G401 (cell line): ENCODE data around the gene TMEM8B. TPM values are rescaled to one million over a fixed set of nuclear protein-coding genes. Genes with fewer than 3 reads are reported as not detected.

Source experiments
- DNase-seq: peaks from one replicate; pipeline ENCODE4 v3.0.0-alpha.2; 2015; ENCODE audit warnings: low spot score
- in situ Hi-C: cut with HindIII; loops from 2 replicates; pipeline ENCODE4 v1.10.0; 2016; ENCODE audit warnings: low sequenced_read_pairs, mixed read lengths
- total RNA-seq: library from RNA; depleted of rRNA; stranded (reverse); fragments of >200 nt; shearing (Covaris generic); gene quantifications from 2 replicates; pipeline ENCODE4 v1.2.3, GENCODE V29; 2014; rRNA removed

Gene TMEM8B, protein sequence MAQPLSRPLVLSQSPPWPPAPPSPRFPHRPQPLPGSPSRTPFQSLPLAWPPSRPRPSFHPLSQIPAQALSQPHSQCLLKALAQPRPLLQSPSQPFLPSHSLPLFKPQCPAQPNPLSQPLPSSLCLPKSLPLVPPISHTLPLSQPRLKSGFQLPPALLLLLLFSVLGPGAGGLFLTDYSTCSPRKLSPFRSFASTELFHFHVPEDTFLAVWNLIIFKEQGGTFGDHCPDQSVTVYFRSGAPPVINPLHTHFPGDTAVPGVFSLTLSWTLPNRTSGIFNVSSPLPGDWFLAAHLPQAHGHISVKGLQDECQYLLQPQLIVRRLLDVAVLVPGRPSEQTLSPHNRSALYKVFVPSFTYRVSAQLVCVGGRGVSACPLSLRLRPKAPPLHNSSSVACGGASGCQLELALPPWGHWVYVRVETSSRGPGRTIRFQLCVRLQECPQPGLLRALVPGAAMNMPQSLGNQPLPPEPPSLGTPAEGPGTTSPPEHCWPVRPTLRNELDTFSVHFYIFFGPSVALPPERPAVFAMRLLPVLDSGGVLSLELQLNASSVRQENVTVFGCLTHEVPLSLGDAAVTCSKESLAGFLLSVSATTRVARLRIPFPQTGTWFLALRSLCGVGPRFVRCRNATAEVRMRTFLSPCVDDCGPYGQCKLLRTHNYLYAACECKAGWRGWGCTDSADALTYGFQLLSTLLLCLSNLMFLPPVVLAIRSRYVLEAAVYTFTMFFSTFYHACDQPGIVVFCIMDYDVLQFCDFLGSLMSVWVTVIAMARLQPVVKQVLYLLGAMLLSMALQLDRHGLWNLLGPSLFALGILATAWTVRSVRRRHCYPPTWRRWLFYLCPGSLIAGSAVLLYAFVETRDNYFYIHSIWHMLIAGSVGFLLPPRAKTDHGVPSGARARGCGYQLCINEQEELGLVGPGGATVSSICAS
- total RNA-seq: 1.2 and 2.5 TPM in 2 replicates

DNA sequence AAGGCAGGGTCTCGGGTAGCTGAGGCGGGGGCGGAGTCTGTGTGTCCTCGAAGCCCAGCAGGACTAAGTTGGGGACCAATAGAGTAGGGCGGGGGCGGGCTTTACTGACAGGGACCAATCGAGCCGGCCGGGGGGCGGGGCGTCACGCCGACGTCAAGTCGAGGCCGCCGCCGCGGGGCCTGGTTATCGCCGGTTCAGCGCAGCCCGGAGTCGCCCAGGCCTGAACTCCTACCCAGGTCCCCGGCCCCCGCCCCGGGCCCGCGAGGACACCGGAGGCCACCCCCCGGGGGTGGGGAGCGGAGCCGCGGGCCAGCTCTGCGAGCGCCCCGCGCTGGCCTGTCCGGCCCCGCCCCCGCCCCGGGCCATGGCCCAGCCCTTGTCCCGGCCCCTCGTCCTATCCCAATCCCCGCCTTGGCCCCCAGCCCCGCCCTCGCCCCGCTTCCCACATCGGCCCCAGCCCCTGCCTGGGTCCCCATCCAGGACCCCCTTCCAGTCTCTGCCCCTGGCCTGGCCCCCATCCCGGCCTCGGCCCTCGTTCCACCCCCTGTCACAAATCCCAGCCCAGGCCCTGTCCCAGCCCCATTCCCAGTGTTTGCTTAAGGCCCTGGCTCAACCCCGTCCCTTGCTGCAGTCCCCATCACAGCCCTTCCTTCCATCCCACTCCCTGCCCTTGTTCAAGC lies at the start of gene TMEM8B:
TSS of gene TMEM8B (plus strand) at position 145 of the 680 bp plus-strand sequence. CDS start at position 365, 220 bp downstream.
- in situ Hi-C loops: no loop called here
- peak; percentile 97 for DNase-seq

DNA sequence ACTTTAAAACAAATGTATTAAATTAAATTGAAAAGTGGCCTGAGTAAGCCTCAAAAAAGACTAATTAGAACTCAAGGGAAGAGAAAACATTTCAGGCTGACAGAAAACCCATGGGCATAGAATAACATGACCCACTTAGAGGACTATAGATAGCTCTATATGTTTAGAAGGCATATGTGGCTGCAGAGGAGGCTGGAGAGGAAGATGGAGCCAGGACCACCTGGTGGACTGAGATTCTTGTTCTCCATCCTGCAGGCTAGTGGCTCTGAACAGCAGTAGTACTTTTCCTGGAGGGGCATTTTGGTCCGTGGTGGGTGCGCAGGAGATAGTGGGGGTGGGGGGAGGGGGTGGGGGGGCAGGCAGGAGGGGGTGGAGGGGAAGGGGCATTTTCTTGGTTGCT lies 48.0 kb upstream of the TMEM8B start:
- in situ Hi-C loops: no loop called here
- DNase-seq: no peak

DNA sequence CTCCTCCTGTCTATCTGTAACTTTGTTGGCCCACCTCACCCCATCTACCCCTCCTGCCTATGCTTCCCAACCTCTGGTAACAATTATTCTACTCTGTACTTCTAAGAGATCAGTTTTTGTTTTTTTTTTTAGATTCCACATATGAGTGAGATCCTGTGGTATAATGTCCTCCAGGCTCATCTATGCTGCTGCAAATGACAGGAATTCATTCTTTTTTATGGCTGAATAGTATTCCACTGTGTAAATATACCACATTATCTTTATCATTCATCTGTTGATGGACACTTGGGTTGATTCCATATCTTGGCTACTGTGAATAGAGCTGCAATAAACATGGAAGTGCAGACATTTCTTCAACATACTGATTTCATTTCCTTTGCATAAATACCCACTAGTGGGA lies 45.6 kb upstream of the TMEM8B start:
- in situ Hi-C loops: no loop called here

DNA sequence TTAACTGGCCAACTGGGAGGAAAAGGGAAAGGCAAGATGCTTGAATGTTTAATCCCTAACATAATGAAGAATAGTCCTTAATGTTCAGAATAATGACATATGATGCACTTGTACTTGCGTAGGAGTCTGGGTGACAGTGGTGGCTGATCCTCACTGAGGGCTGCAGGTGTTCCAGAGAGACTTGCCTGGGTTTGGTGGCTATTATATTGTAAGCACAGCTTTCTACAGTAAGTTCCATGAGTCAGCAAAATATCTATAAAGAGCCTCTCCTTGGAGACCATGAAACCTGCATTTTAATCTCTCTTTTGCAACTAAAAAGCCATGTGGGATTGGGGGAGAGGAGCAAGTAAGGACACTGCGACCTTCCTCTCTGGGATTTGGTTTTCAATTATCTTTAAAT lies 39.5 kb upstream of the TMEM8B start:
- no peak for DNase-seq
- in situ Hi-C loops: no loop called here

More for the DNA sequence above, 45.6 kb upstream of the TMEM8B start:
- DNase-seq: no peak

DNA sequence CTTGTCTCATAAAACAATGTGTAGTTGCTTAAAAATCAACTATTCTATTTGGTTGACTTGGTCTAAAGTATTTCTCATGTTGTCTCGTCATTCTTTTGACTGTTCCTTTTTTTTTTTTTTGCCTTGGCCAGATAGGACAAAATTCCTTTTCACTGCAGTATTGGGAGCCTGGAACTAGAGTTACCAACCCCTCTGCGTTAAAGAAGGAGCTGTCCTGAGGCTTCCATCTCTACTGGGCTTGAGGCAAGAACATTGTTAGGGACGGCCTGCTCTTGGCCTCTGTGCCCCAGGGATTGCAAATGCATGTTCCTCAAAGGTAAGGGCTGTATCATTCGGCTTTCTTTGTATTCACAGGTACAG lies 39.0 kb upstream of the TMEM8B start:
- DNase-seq: no peak
- in situ Hi-C loops: no loop called here

DNA sequence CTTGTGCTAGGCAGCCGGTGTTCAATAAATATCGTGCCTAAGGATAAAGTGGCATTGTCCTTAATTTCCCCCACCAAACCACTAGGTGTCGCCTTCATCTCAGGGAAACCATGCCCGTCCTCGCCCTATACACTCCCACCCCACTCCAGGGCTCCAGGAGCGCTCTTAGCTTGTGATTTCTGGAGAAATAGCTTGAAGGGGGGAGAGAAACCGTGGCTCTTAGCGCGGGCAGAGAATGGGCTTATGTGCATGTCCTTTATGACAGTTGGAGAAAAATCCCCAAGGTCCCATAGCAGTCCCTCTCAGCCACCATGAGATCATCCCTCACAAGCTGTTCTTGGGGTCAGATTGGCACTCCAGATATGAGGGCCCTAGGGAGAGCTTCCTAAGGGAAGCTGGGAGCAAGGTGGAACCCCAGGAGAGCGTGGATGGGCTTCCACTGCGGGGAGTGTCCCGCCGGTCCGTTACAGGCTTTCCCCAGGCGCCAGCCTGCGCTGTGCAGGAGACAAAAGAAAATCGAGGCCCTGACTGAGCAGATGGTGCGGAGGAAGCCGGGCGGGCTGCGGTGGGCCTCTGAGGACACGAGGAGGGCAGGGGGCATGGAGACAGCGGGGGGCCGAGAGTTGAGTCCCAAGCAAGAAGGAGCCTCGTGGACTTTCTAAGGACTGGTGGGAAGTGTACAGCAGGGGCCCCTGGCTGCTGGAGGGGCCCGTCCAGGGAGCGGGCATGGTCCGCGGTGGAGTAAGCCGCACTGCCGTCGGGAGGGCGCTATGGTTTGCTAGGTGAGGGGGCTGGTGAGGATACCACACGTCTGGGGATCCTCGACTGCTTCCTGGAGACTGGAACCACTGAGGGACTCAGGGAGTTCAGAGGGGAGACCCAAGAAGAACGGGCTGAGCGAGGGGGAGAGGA lies 38.4 kb upstream of the TMEM8B start:
- in situ Hi-C loops: no loop called here
- peak; percentile 93 for DNase-seq

DNA sequence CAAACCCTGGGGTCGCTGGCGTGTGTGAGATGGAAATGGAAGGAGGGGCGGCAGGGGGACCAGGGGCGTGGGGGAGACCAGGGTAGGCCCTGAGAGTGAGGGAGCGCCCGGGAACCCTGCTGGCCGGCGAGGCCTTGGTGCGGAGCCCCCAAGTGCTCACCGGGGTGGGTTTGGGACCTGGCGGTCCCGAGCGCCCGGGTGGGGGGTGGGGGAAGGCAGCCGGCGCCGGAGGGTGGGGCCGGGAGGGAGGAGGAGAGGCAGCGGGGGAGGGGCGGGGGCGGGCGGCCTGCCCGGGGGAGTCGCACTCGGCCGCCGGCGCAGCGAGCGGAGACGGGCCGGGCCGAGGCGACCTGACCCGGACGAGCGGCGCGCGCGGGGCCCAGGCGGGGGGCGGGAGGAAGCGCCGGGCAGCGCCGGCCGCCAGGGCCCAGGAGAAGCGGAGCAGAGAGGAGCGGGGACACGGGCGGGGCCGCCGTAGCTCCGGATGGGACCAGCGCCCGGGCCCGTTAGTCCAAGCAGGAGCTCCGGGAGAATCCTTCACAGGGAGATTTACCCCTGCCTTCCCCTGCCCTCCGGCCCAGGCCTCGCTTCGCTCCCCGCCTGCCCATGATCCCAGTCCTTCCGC lies 37.6 kb upstream of the TMEM8B start, which contains the start of gene NPR2:
TSS of gene NPR2 (plus strand) at position 295 of the 625 bp plus-strand sequence. CDS start 818 bp downstream, outside the sequence.
- DNase-seq: peak; percentile 60
- in situ Hi-C loops: no loop called here

DNA sequence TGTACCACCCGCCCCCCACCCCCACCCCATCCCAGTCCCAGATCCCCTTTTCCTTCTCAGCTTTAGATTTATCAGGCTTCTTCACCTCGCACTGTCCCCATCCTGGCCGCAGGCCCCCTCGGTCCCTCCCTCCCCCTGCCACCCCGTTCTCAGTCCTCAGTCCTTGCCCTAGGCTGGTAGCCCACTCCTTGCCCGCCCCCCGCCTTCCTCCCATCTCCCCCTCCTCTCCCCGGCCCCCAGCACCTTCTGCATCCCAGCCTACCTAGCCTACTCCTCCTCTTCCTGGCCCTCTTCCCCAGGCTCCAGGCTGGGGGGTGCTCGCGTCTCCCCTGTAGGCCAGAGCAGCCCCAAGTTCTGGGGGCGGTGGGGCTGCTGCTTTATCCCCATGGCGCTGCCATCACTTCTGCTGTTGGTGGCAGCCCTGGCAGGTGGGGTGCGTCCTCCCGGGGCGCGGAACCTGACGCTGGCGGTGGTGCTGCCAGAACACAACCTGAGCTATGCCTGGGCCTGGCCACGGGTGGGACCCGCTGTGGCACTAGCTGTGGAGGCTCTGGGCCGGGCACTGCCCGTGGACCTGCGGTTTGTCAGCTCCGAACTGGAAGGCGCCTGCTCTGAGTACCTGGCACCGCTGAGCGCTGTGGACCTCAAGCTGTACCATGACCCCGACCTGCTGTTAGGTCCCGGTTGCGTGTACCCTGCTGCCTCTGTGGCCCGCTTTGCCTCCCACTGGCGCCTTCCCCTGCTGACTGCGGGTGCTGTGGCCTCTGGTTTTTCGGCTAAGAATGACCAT lies 36.8 kb upstream of the TMEM8B start:
- in situ Hi-C loops: no loop called here
- DNase-seq: peak; percentile 50

DNA sequence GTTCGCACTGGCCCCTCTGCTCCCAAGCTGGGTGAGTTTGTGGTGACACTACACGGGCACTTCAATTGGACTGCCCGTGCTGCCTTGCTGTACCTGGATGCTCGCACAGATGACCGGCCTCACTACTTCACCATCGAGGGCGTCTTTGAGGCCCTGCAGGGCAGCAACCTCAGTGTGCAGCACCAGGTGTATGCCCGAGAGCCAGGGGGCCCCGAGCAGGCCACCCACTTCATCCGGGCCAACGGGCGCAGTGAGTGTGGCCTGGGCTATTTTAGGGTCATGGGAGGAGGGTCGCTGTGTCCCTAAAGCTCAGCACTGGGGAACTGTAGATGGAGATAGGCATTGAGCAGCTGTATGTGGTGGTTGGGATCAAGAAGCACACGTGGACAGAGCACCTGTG lies 36.2 kb upstream of the TMEM8B start:
- DNase-seq: no peak
- in situ Hi-C loops: no loop called here

DNA sequence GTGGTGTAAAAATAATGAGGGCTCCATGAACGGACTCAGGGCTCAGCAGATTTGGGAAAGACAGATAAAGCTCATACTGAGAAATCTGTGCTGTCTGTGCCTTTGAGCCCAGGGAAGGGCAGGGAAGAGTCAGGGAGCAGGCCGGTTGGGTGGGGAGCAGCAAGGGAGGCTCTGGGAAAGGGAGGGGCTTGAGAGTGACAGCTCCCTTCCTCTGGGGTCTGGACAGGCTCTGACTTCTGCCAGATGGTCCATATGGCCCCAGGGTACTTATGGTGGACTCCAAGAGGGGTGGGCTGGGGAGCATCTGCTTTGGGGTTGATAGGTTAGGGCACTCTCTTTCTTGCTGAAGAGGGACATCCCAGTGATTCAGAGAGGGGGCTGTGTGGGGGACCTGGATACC lies 35.6 kb upstream of the TMEM8B start:
- in situ Hi-C loops: no loop called here
- DNase-seq: no peak

DNA sequence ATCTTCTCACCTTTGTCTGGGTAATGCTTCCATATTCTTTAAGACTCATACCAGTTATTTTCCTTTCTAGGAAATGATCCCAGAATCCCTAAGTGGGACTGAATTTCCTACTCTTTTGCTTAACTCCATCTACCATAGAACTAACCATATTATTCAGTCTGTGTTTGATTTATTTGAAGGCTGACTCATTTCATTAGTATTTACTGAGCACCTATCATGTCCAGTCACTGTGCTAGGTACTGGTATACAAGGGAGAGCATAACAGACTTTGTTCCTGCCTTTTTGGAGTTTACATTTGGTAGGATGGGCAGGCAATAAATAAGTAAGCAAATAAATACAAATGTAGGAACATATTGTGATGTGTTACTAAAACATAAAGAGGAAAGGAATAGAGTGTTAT lies 33.3 kb upstream of the TMEM8B start:
- no peak for DNase-seq
- in situ Hi-C loops: no loop called here

DNA sequence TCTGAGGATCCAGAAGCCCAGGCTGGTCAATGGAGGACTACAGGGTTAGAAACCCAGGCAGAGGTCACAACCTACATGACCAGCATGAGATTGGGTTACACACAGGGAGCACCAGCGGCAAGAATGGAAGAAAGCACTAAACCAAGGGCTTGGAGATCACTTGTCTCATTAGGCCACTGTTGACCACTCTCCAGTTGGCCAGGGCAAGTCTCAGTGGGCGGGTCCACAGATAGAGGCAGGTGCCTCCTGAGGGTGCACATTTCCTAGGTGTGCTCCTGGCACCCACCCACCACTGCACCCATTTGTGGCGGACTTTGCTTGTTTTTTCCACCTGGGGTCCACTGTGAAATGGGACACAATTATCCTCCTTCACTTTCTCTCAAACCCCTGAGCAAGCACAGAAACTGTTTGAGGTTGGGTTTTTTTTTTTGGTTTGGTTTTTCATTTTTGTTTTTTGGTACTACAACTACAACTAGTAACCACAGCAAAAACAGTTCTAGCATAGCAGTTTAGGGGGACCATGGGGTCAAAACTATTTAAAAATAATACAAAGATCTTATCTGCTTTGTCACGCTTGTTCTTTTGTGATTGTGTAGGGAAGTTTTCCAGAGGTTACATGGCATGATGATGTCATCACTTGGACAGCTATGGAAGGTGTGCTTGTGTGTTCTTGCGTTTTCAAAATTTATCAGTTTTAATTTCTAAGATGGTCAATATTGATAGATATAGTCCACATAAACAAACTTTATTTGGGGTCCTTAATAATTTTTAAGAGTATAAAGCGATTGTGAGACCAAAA lies 31.5 kb upstream of the TMEM8B start:
- in situ Hi-C loops: no loop called here
- no peak for DNase-seq

DNA sequence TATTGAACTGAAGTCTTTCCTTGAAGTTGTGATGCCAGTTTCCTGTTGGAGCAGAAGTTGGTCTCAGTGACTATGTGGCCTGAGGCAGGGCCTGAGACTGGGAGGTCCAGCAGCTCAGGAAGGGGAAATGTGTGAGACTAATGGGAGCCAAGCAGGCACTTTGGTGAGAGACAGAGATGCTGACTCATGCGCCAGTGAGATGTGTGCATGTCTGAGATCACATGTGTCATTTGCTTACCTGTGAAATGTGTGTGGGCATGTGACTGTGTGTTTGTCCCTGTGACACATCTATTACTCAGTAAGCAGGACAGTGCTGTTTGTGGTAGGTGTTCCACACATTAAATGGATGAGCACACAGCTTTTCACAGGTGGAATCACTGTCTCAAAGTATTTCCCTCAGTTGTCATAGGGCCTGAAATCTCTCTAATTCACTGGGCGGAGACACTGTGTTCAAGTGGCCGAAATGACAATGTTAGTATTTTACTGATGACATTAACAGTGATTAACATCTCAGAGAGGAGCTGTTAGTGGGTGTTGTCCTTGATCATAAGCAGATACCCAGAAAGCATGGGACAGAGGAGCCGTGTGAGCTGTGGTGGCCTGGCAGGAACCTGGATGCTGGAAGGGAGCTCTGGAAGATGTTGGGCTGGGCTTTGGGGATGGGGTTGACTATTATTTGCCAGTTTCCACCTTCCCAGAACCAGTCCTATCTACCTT lies 30.2 kb upstream of the TMEM8B start:
- DNase-seq: no peak

DNA sequence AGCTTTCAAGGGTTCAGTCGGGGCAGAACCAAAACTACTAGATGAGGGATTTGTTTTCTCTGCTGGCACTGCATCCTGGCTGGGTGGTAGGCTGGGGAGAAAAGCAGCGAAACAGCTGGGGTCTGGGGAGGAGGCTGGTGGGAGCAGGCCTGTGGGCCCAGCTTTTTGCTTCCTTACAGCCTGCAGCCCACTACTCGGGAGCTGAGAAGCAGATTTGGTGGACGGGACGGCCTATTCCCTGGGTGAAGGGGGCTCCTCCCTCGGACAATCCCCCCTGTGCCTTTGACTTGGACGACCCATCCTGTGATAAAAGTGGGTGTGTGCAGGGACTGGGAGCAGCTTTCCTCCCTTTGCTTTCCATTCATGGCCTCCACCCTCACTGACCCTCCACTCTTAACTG lies 28.5 kb upstream of the TMEM8B start:
- no peak for DNase-seq
- in situ Hi-C loops: no loop called here

More for the DNA sequence above, 30.2 kb upstream of the TMEM8B start:
- in situ Hi-C loops: no loop called here

DNA sequence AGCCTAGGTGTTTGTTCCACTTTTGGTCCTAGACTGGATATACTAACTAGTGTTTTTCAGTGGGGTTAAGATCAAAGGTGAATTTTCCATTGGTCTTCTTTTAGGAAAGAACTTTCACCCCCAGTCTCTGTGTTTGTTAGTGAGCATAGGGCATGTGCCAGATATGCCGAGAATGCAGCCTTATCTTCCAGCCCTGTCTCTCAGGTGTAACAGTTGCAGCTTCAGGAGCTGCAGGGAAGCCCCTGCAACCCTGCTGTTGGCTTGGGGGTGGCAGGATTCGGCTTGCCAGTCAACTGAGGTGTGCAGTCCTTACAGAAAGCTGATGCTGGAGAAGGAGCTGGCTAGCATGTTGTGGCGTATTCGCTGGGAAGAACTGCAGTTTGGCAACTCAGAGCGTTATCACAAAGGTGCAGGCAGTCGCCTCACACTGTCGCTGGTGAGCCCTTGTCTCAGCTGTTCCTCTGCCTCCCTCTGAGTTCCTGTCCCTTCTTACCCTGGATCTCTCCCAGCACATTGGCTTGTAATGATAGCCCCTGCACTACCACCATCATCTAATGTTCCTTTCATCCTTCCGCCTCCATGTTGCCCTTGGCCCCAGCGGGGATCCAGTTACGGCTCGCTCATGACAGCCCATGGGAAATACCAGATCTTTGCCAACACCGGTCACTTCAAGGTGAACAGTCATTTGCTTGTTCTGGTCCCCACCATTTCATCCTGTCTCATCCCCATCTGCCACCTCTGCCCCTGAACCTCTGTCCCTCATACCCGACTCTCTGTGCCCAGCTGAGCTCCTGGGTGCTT lies 27.5 kb upstream of the TMEM8B start:
- no peak for DNase-seq
- in situ Hi-C loops: no loop called here
